Activated naive CD4-positive, alpha-beta T cell treated with Interleukin-2 at 50 U/mL for 16 hours (primary cell): ENCODE results near the gene GGA2.
"Not testable (repeated sequence)": the region's sequence is repeated elsewhere in the genome, so short reads cannot be mapped to it uniquely, and the experiment has no call there.

Experiments used
- DNase-seq: peaks from one replicate; pipeline ENCODE4 v3.0.0-alpha.2; 2020

GGA2 gene

DNA sequence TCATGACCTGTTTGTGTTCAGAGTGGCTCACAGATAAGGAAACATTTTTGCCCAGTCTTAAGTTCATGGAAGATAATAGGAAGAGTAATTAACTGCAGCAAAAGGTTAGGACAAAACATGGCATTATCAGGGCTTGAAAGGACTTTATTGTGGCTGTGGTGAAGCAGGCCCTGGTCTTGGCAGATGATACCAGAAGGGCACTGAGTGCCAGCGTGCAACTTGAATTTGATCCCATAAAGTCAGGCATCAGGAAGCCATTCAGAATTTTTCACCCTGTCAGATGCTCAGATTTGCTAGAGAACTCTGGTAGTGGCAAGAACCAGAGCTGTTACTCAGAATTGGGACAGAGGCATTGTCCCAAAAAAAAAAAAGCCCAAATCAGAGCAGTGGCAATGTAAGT is 46.1 kb downstream of the GGA2 start:
- no peak for DNase-seq

- not testable (repeated sequence) for DNase-seq
Observed at GRCh38 chr16:23462994-23463393, 47.3 kb downstream of the GGA2 start.

DNA sequence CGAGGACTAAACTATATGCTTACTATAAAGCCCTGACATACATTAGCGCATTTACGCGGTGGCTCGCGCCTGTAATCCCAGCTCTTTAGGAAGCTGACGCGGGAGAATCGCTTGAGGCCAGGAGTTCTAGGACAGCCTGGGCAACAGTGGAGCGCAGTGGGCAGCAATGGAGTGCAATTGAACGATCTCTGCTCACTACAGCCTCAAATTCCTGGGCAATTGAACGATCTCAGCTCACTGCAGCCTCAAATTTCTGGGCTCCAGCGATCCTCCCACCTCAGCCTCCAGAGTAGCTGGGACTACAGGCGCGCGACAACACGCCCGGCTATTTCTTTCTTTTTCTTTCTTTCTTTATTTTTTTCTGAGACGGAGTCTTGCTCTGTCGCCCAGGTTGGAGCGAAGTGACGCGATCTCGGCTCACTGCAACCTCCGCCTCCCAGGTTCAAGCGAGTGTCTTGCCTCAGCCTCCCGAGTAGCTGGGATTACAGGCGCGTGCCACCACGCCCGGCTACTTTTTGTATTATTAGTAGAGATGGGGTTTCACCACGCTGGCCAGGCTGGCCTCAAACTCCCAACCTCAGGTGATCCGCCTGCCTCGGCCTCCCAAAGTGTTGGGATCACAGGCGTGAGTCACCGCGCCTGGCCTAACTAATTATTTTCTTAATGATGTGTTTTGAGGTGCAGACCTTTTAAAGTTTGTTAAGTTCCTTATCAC is 56.8 kb downstream of the GGA2 start:
- no peak for DNase-seq

- peak; percentile 88 for DNase-seq
Observed at GRCh38 chr16:23452572-23453337, 57.5 kb downstream of the GGA2 start, which contains the start of gene COG7. COG7 (minus strand) TSS chr16:23453189; CDS start chr16:23452994, 195 bp downstream.

DNA sequence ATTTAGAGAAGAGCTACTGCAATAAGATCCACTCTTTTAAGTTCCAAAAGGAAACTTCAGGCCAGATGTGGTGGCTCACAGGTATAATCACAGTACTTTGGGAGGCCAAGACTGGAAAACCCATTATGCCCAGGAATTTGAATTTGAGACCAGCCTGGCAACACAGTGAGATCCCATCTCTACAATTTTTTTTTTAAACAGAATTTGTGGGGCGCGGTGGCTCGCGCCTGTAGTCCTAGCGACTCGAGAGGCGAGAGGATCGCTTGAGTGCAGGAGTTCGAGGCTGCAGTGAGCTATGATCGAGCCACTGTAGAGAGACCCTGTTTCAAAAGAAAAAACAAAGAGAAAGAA is 58.1 kb downstream of the GGA2 start:
- DNase-seq = peak; percentile 3

- DNase-seq = no peak
Observed at GRCh38 chr16:23448392-23448791, 61.9 kb downstream of the GGA2 start.

DNA sequence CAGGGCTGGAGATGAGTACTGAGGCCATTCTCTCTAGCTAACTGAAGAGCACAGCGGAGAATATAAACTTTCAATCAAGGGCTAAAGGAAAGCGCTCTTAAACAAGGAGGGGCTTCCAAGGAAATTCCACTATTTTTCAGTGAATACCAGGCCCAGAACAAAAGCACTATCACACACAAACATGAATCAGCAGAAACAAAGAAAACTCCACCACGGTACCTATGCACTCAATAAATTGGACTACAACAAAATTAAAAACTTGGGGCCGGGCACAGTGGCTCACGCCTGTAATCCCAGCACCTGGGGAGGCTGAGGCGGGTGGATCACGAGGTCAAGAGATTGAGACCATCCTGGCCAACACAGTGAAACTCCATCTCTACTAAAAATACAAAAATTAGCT is 72.8 kb downstream of the GGA2 start:
- not testable (repeated sequence) for DNase-seq

GRCh38 chr16:23436951-23437350 is 73.3 kb downstream of the GGA2 start:
- DNase-seq = no peak

DNA sequence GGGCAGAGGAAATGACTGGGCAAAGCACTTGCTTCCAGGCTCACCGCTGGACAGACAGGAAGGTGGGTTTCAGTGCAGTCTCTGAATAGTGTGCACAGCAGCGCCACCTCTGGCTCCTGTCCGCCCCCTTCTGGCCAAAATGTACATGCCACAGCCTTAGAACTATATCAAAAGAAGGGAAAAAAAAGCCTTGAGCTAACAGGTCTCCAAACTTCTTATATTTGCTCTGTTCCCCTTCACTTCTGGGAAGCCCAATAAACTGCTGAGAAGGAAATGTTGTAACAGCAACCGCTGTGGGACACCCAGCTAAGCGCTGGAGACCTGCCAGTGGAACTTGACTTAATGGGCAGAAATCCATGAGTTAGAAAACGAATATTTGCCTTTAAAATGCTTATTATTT is 74.8 kb downstream of the GGA2 start:
- DNase-seq = peak; percentile 64

DNA sequence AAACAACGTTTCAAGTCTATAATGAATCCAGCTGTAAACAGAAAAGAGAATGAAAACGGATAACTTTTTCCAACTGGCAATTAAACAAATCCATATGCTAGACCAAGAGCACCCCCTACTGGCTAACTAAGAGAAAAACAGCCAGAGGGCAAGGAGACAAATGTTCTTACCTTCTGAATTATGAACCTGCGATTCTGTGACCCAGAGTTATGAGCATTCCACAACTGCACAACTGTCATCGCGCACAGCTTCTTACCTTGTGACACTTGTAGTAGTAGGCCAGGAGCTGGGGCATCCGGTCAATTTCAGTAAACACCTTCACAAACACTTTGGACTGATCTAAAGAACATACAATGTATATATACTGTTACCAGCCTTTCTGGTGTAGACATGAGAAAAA is 75.9 kb downstream of the GGA2 start:
- DNase-seq = no peak

DNA sequence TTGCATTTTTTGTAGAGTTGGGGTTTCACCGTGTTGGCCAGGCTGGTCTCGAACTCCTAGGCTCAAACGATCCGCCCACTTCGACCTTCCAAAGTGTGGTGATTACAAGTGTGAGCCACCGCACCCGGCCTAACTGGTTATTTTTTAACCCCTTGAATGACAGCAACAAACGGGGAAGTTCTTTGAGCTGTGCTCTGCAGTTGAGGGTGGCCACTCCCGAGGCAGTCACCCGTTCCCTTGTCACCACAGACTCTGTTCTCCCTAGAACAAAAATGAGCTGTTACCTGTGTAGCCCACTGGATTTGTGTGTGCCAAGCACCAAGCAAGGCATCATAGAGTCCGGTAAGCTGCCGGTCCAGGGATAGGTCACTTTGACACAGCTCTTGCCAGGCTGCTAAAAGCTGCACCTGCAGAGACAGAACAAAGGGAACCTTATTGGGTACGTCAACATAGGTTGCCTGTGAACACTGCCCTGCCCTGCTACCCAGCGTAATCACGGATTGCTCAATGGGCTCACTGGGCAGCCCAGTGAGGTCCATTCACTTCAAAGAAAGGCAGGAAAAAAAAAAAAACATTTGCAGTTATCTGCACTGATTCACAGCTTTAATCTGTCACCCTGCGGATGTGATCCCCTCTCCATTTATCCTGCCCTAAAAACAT is 76.9 kb downstream of the GGA2 start:
- DNase-seq = no peak

GRCh38 chr16:23432176-23433128 is 77.8 kb downstream of the GGA2 start:
- DNase-seq = no peak

DNA sequence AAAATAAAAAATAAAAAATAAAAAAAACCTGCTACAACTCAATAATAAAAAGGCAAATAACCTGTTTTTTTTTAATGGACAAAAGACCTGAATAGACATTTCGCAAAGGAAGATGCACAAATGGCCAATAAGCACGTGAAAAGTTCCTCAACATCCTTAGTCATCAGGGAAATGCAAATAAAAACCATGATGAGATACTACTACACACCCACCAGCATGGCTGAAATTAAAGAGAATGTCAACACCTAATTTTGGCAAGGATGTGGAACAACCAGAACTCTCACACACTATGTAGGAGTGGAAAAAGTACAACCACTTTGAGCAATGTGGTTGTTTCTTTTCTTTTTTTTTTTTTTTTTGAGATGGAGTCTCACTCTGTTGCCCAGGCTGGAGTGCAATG is 81.9 kb downstream of the GGA2 start:
- no peak for DNase-seq

- no peak for DNase-seq
Observed at GRCh38 chr16:23424292-23424958, 85.9 kb downstream of the GGA2 start.

DNA sequence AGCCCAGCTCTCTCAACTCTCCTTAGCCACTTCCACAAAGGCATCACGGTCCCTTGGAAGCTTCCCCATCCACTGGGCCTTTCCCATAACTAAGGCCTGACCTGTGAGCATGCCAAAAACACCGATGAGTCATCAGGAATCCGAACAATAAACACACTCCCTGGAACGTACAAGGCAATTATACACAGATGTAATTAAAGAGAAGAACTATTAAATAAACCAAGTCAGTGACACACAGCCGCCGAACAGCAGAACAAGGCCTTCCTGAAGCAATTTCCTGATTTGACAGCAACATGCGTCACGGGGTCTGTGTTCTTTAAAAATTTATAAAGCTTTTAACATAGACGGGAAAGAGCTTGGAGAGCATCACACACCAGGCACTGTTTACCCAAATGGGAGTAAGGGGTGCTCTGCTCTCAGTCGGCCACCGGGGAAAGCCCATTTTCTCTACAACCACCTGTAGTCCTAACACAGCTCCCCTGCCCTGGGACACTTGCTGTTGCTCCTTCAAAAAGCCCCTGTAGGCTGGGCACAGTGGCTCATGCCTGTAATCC is 86.7 kb downstream of the GGA2 start:
- no peak for DNase-seq

- no peak for DNase-seq
Observed at GRCh38 chr16:23420011-23420410, 90.3 kb downstream of the GGA2 start.

GRCh38 chr16:23416816-23417215 is 93.5 kb downstream of the GGA2 start:
- no peak for DNase-seq

- no peak for DNase-seq
Observed at GRCh38 chr16:23414731-23415130, 95.6 kb downstream of the GGA2 start.
